Measurements from ENCODE around the gene BLOC1S5. TPM values are rescaled to one million over a fixed set of nuclear protein-coding genes. Genes with fewer than 3 reads are reported as not detected.

Gene BLOC1S5, protein sequence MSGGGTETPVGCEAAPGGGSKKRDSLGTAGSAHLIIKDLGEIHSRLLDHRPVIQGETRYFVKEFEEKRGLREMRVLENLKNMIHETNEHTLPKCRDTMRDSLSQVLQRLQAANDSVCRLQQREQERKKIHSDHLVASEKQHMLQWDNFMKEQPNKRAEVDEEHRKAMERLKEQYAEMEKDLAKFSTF
- 10.8 TPM for total RNA-seq

DNA sequence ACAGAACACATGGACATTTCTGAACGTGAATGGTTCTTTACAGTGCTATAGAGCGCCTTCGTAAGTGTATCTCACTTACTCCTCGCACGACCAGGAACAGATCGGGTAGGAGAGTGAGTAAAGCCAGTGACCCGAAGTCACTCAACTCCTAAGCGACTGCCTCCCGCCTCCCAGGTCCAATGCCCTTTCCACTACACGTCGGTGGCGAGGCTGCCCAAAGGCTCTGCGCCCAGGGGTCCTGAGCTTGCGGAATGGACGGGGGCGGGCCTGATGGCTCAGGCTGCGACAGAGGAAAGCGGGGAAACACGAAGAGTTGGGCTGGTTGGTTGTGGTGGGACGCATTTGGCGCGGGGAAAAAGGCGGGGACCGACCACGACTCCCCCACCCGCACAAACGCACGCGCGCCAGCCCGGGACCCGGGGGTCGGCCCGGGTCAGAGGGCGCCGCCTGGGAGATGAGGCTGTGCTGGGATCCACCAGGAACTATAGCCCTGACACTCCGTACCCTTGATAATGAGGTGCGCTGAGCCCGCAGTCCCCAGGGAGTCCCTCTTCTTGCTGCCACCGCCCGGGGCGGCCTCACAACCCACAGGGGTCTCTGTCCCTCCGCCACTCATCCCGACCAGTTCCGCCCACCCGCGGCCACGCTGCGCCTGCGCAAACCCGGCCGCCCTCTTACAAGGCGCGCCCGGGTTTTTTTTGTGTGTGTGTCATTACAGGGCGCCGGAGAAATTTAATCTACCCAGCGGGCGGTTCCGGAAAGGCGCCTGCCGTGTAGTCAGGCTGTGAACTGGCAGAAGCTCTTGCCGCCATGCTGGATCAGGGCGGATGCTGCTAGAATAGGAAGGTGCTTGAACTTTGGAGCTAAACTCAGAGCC is at the start of gene BLOC1S5:
TSS of gene BLOC1S5 (minus strand) at position 629 of the 877 bp plus-strand sequence. CDS start at position 616, 13 bp downstream.
- peak; percentile 98 for DNase-seq (ENCODE audit: low spot score)

DNA sequence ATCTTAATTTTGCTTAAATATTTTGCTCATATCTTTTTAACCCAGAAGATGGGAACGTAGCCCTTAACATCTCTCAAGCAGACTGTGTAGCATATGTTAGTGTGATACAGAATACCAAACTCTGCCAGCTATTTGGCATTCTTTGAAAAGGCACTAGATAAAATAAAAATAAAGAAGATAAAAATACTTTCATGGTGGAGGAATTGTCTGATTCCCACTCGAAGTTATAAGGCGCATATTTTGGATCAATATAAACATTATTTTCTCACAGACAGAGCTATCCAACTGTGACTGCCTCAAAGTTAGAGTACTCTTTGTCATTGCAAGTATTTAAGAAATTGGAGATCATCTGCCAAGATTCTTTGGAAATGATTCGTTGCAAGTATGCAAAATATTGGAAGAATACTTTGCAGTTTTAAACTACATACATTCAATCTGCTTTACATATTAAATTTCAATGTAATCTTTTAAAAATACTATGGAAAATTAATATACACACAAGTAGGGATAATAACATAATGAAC is 49.0 kb upstream of the BLOC1S5 start:
- DNase-seq (ENCODE audit: low spot score) = no peak

DNA sequence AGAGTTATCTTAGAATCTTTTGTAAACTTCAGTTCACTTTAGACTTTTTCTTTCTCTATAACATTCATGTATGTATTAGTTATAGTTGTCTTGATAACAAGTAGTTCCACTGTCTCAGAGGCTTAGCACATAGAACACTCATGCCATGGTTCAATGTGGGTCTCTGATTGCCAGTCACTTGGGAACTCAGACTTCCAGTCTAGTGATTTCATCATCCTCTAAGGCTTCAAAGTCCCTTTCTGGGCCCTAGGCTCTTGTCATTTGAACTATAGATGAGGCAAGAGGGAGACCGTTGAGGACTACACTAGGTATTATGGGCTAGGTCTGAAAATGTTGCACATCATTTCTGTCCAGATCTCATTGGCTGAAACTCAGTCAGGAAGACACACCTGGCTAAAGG is 46.5 kb upstream of the BLOC1S5 start:
- DNase-seq (ENCODE audit: low spot score) = no peak

DNA sequence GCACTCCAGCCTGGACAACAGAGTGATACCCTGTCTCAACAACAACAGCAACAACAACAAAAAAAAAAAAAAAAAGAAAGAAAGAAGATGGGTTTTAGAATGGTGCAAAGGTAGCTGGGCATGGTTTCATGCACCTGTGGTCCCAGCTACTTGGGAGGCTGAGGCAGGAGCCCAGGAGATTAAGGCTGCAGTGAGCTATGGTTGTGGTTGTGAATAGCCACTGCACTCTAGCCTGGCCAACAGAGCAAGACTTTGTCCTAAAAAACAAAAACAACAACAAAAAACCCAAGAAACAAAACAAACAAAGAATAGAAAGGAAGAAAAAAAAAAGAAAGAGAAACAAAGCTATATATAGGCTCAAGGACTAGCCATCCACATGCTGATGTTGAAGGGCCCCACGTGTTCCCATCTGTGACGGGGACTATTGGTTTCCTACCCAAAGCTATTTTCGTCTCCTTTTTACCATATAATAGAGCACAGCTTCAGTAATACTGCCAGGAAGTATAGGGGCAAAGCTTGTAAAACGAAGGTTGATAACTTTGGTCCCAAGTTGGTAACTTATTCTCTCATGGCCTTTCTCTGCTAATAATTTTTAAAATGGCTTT is 46.0 kb upstream of the BLOC1S5 start:
- DNase-seq (ENCODE audit: low spot score) = no peak

DNA sequence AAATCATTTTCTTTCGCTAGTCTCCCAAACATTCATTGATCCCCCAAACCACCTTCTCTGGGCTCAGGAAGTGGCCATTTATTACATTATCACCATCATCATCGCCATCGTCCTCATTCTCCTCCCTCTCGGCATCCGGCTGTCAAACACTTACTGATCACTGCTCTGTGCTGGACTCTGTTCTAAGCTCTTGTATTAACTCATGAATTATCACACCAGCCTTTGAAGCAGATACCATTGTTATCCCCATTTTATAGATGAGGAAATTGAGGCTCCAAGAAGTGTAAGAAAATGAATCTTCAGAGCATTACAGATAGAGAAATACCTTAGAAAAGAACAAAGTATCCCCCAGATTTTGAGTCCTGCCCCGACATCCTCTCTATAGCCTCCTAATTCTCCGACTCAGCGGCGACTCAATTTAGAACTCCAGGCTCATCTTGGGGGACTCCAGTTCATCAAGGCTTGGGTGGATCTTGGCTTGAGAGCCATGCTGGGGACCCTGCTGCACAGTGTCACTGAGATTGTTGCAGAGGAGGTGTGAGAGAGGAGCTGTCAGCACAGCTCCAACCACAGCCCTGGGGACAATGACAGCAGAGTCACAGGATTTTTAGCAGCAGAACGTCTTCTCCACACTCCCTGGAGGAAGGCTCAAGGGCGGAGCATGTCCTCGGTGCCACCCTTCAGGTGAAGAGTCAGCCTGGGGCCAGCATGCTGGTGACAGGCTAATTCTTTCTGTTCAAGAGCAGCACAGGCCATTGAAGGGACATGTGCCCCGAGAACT is 44.8 kb upstream of the BLOC1S5 start:
- no peak for DNase-seq (ENCODE audit: low spot score)

DNA sequence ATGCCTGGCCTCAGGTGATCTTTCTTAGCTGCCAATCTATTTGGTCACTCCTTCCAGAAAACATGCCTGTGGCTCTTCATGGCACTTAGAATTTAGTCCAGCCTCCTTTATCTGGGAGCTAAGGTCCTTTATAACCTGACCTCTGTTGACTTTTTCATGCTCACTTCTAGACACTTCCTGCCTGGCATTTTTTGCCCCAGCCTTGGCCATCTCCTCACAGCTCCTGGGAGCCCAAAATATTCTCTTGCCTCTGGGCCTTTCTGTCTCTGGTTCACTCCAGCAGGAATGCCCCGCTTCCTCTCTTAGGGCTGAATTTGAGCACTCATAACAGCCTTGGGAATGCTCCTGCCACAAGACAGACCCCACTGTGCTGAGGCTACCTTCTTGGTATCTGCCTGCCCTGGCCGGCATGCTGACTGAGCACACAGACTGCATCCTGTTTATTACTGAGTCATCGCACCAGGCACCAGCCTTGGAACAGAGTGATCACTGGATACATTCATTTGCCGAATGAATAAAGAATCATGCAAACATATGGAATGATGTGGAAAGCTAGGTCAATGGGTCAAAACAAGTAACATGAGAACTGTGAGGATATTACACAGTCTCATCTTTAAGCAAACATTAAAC is 44.0 kb upstream of the BLOC1S5 start:
- no peak for DNase-seq (ENCODE audit: low spot score)

DNA sequence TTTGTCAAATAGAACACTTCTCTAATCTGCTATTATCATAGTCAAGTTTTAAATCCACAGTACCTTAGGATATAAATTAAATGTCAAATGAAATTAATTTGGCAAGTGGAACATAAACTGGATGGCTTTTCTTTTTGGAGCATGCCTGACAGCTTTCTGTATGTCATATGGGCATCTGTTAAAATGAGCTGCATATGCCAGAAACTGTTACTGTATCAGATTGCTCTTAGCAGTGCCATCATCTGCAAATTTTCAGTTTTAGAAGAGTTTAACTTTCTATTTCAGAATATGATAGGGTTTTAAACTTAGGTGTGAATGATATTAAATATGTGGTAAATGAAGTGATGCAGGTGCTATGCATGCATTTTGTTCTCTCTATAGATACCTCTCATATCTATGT is 41.6 kb upstream of the BLOC1S5 start:
- no peak for DNase-seq (ENCODE audit: low spot score)

DNA sequence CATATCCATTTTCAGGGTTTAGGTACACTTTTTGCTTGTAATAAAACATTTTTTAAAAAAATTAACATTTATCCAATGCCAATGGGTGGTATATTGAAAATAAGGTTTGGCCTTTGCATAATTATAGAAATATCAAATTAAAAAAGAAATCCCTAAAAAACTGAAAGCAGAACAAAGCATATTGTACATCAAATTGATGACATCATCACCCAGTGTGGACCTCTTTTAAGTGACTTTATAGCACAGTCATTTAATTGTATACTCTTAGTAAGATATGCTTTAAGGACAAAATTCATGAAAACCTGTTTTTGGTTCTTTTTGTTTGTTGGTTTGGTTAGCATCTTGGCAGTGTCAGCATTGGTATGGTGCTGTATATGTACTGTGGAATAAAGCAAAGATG is 39.5 kb upstream of the BLOC1S5 start:
- DNase-seq (ENCODE audit: low spot score) = no peak

DNA sequence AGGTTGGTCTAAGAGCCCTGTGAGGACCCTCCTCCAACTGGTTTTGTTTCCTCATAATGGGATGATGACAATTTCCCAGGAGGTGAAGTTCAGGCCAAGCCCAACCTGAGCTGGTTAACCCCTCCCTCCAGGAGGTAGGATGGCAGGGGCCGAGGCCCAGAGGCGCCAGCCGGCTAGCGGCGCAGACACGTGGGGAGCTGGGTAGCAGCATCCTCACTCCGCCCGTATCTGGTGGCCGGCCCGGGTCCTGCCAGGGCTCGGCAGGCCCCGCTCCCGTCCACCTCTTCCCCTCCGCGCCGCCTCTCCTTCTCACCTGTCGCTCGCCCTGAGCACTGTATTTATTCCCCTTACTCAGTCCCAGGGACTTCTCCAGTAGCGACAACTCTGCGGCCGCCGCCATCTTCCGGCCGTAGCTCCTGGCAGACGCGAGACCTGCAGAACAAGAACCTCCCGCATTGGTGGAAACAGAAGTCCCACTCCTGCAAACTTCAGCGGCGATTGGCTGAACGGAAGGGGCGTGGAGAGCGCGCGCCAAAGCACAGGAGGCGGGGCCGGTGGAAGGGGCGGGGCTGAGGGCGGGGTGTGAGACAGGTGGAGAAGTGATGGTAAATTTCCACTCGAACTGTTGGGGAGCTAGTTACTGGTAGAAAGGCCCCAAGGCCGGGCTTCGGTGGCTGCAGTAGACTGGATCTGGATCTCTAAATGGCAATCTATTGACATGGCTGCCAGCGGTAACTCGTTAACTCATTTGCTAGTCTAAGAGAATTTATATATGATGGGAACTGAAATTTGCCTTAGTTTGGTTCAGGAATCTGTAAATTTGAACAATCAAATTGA is 38.2 kb upstream of the BLOC1S5 start, which contains the start of gene EEF1E1:
TSS of gene EEF1E1 (minus strand) at position 427 of the 837 bp plus-strand sequence. CDS start at position 400, 27 bp downstream.
- peak; percentile 95 for DNase-seq (ENCODE audit: low spot score)

DNA sequence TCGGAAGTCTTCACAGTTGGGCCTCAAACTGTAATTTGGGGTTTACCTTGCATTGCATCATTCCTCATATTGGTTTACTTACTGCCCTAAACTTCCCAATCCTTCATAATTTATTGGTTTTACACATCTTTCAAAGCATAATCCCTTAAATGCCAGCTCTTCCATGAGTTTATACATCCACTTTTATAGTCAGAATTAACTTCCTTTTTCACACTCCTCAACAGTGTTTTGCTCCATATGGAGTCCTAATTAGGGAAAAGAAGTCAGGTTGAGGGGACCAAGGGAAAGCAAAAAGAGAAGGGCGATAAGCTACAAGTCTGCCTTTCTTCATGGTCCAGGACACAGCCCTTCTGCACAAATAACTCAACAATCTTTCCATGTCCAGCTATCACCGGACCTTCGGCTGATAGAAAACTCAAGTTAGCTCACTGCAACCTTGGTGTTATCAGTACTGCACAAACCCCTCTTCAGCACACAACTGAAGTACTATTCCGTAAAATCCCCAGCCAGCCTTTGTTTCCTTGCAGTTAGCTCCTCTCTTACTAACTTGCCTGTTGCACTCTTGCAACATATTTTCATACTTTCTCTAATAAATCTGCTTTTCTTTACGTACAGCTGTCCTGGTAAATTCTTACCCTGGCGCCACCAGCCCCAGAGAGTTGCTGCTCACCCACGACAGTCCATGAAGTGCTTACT is 36.1 kb upstream of the BLOC1S5 start:
- DNase-seq (ENCODE audit: low spot score) = no peak

DNA sequence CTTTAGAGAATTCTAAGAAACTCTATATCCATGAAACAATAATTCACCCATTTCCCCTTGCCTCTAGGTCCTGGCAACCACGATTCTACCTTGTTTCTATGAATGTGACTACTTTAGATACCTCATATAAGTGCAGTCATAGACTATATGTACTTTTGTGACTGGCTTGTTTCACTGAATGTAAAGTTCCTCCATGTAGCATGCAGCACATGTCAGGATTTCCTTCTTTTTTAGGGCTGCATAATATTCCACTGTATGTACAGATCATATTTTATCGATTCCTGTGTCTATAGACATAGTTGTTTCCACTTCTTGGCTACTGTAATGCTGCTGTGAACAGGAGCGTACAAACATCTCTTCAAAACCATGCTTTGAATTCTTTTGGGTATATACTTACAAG is 26.5 kb upstream of the BLOC1S5 start:
- no peak for DNase-seq (ENCODE audit: low spot score)

DNA sequence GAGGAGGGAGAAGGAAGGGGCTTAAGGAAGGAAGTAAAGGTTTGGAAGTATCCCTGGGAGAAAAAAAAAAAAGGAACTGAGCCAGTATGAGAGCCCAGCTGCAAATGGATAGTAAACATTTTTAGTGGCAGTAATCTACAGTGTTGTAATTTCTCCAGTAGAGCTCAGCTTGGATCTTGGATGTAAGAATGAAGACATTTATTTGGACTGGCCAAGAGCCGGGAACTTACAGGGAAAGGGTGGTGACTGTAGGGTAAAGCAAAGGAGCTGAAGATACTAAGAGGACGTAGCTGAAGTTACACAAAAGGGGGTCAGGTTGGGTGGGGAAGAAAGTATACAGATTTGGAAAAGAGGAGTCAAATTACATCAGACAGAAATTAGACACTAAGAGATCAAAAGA is 24.7 kb upstream of the BLOC1S5 start:
- no peak for DNase-seq (ENCODE audit: low spot score)

DNA sequence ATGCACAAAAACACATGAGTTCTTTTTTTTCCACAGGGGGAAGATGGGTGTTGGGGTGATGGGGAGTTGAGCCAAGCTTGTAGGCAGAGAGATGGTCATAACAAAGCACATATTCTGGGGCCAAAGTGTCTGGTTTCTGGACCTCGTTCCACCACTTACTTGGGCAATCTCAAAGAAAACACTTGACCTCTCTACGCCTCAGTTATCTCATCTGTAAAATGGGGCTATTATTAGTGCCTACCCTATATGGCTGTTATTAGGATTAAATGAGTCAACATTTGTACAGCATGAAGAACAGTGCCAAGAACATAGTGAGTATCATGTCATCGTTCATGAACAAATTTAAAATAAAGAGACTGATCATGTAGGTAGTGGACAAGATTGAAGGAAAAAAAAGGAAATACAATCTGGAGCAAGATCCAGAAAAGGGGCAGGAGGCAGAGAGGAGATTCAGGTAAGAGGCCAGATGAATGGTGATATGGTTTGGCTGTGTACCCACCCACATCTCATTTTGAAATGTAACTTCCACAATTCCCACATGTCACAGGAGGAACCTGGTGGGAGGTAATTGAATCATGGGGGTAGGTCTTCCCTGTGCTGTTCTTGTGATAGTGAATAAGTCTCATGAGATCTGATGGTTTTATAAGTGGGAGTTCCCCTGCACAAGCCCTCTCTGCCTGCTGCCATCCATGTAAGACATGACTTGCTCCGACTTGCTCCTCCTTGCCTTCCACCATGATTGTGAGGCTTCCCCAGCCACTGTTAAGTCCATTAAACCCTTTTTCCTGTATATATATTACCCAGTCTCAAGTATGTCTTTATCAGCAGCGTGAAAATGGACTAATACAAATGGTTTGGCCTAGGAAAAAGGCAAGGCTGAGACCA is 23.9 kb upstream of the BLOC1S5 start:
- DNase-seq (ENCODE audit: low spot score) = no peak

DNA sequence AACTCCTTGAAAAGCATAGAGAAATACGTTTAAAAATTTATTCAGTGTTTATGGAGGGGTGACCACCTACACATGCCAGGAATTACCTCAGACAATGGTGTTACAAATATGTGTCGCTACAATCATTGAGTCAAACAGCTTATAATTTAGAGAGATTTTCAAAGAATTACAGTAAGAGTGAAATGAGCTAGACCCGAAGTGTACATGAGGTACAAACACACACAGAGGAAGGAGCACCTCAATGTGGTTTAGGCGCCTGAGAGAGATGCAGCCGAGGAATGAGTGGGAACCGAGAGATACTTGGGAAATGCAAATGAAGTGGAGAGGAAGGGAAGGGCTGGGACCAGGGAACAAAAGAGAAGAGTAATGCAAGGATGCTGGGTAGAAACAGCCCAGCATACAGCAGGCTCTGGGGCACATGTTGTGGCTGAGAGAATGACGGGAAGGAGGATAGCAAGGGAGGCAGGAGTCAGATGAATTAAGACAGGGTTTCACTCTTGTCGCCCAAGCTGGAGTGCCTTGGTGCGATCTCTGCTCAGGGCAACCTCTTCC is 22.6 kb upstream of the BLOC1S5 start:
- no peak for DNase-seq (ENCODE audit: low spot score)

DNA sequence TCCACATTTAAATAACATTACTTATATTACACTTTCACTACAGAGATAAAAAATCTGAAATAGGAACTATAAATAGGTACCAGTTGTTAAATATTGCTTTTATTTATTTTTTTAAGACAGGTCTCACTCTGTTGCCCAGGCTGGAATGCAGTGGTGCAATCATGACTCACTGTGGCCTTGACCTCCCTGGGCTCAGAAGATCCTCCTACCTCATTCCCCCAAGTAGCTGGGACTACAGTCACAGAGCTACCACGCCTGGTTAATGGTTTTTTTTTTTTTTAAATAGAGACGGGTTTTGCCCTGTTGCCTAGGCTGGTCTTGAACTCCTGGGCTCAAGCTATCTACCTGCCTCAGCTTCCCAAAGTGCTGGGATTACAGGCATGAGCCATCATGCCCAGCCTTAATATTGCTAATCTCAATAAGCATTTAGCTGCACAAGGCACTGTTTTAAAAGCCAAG is 20.9 kb upstream of the BLOC1S5 start:
- peak; percentile 53 for DNase-seq (ENCODE audit: low spot score)

DNA sequence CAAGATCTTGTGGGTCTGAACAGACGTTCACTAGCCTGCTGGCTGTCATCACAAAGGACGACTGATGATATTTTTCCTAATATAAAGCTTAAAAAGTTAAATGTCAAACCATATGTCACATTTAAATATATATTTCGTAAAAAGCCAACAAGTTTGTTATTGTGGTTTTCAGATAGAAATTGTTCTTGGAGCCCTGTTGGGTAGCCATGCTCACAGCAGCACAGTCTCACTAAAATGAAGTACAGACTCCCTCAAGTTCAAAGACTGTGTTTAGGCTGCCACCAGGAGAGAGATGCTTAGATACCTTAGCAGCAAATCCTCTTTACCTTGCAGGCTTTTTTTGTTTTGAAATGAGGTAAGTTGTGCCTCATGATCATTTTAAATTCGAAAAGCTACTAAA is 20.4 kb upstream of the BLOC1S5 start:
- DNase-seq (ENCODE audit: low spot score) = no peak

DNA sequence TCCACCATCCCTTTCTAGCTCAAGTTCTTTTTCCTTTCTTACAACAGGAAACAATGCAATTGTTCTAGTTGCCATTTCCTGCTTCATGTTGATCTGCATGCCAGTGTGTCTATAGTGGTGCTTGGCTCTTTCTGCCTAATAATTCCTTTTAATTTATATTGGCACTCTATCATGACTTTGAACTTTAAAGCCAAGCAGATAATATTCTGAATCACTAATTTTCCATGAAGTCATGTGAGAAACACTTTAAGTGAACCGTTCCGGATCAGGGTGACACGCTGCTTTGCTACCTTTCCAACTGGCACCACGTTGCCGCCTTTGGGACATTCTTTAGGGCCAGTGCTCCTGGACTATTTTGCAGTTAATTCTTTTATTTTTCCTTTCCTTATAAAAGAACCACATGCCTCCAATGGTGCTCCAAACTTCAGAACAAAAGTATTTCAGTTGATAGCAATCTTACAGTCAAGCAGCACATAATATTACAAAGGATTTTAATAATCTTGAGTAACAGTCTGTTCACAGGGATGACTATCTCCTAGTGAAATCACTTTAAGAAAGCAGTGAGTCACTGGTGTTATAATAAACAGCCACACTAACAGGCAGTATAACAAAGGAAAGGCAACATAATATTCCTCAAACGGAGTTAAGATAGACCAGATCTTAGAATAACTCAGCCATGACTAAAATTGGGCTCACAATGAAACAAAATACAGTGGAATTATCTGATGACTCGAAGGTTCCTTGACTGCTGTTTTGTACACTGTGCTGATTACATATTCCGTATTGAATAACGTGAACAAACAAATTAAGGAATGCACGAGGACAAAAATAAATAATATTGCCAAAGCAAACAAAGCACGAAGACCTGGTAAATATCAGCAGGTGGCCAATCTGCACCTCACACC is 19.0 kb upstream of the BLOC1S5 start:
- no peak for DNase-seq (ENCODE audit: low spot score)

Data from mucosa of gallbladder (tissue), 1 donor.